HG02623 (cell line): ENCODE data around the gene PSEN1.

Experiments used
- ATAC-seq: cut with Tn5 transposase; IDR thresholded peaks from one replicate; pipeline ENCODE4 v1.9.1; 2021; ENCODE audit warnings: moderate library complexity; ENCODE audit not compliant: unreplicated experiment

PSEN1 gene

DNA sequence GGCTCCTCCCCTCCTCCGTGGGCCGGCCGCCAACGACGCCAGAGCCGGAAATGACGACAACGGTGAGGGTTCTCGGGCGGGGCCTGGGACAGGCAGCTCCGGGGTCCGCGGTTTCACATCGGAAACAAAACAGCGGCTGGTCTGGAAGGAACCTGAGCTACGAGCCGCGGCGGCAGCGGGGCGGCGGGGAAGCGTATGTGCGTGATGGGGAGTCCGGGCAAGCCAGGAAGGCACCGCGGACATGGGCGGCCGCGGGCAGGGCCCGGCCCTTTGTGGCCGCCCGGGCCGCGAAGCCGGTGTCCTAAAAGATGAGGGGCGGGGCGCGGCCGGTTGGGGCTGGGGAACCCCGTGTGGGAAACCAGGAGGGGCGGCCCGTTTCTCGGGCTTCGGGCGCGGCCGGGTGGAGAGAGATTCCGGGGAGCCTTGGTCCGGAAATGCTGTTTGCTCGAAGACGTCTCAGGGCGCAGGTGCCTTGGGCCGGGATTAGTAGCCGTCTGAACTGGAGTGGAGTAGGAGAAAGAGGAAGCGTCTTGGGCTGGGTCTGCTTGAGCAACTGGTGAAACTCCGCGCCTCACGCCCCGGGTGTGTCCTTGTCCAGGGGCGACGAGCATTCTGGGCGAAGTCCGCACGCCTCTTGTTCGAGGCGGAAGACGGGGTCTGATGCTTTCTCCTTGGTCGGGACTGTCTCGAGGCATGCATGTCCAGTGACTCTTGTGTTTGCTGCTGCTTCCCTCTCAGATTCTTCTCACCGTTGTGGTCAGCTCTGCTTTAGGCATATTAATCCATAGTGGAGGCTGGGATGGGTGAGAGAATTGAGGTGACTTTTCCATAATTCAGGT is at the start of gene PSEN1:
Gene PSEN1, plus strand, starts transcription at position 121 of the 839 bp plus-strand sequence. CDS start 11,513 bp downstream, outside the sequence.
- ATAC-seq = peak; percentile 87

DNA sequence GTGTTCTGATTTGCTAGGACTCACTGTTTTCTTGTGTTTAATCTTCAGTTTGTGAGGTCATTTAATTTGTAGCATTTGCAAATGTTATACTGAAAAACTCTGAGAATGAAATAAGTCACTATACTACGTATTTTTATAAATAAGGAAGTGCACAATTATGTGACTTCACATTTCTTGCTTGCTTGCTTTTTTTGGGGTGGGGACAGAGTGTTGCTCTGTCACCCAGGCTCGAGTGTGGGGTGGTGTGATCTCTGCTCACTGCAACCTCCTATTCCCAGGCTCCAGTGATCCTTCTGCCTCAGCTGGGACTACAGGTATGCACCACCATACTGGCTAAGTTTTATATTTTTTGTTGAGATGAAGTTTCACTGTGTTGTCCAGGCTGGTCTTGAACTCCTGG is 45.3 kb upstream of the PSEN1 start:
- ATAC-seq = no peak

- ATAC-seq = no peak
Observed at GRCh38 chr14:73097421-73097820, 38.9 kb upstream of the PSEN1 start.

GRCh38 chr14:73100334-73100733 is 36.0 kb upstream of the PSEN1 start:
- no peak for ATAC-seq

DNA sequence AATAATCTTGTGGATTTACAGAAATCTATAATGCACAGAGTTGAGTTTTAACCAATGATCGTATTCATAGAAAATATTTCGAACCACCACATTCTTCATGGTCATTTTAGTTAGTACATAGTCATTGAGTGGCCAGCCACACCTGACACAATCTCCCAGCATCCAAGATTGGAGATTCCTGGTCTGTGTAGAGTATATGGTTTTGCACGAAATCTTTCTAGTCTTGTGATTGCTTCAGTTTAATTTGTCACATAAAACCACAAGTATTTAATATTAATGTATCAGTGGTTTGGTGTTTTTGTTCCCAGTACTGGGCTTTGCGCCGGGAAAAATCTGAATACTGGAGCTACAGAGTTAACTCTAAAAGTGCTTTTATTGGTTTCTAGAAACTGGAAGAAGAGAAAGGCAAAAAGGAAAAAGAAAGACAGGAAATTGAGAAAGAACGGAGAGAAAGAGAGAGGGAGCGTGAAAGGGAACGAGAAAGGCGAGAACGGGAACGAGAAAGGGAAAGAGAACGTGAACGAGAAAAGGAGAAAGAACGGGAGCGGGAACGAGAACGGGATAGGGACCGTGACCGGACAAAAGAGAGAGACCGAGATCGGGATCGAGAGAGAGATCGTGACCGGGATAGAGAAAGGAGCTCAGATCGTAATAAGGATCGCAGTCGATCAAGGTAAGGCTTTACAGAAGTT is 33.4 kb upstream of the PSEN1 start:
- no peak for ATAC-seq

GRCh38 chr14:73105050-73105449 is 31.3 kb upstream of the PSEN1 start:
- no peak for ATAC-seq

DNA sequence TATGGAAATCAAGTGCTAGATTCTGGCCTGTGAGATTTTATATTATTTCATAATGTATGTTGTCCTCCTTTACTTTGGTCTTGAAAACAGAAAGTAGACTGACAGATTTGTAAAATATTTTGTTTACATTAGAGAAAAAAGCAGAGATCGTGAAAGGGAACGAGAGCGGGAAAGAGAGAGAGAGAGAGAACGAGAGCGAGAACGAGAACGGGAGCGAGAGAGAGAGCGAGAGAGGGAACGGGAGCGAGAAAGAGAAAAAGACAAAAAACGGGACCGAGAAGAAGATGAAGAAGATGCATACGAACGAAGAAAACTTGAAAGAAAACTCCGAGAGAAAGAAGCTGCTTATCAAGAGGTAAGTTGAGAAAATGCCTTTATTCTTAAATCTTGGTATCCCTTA is 30.6 kb upstream of the PSEN1 start:
- no peak for ATAC-seq

GRCh38 chr14:73116079-73116665 is 20.1 kb upstream of the PSEN1 start:
- no peak for ATAC-seq

DNA sequence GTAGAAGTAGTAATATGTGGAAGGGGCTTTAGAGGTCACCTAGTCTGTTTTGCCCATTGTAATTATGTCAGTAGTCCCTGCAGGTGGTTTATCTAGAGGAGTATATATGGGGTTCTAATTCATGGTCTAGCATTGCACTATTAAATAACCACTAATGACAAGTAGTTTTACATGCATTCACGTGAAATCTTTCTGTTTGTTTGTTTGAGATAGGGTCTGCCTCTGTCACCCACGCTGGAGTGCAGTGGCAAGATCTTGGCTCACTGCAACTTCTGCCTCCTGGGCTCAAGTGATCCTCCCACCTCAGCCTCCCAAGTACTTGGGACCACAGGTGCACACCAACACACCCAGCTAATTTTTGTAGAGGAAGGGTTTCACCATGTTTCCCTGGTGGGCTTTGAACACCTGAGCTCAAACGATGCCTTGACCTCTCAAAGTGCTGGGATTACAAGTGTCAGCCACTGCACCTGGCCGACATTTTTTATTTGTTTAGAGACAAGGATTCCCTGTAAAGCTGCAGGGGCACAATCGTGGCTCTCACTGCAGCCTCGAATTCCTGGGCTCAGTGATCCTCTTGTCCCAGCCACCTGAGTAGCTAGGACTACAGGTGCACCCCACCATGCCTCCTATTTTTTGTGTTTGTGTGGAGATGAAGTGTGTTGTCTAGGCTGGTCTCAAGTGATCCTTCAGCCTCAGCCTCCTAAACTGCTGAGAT is 12.0 kb upstream of the PSEN1 start:
- ATAC-seq = no peak

GRCh38 chr14:73125169-73125588 is 11.1 kb upstream of the PSEN1 start:
- ATAC-seq = no peak

GRCh38 chr14:73125746-73126145 is 10.6 kb upstream of the PSEN1 start:
- ATAC-seq = no peak

DNA sequence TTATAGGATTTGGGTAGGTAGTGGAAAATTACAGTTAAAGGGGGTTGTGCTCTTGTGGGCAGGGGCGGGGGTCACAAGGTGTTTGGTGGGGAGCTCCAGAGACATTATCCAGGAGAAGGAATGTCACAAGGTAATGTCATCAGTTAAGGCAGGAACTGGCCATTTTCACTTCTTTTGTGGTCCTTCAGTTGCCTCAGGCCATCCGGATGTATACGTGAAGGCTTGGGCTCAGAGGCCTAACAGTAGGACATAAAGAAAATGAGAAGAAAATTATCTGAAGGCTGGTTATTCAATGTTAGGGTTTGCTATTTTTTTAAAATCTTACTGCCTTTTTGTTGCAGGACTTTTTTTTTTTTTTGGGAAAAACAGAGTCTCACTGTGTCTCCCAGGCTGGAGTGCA is 2.5 kb upstream of the PSEN1 start:
- no peak for ATAC-seq

- ATAC-seq = no peak
Observed at GRCh38 chr14:73136085-73136386, 271 bp upstream of the PSEN1 start.

- no peak for ATAC-seq
Observed at GRCh38 chr14:73140811-73141323, 4.6 kb downstream of the PSEN1 start.

GRCh38 chr14:73142216-73142615 is 5.9 kb downstream of the PSEN1 start:
- no peak for ATAC-seq

DNA sequence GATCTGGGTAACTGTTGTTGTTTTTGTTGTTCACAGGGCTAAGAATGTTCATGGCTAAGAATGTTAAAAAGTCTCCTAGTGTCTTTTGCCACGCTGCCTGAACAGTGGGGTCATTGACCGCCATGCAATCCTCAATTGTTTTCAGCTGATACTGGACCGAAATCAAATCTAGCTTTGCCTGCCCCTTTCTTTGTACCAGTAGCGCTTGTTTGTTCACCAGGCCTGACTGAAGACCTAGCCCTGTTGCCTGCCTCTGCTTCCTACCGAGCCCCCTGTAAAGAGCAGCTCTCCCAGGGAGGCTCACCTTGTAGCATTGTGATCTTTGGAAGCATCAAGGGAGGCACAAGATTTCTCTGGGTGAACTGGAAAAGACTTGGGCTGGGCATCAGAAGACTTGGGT is 6.7 kb downstream of the PSEN1 start:
- ATAC-seq = no peak

DNA sequence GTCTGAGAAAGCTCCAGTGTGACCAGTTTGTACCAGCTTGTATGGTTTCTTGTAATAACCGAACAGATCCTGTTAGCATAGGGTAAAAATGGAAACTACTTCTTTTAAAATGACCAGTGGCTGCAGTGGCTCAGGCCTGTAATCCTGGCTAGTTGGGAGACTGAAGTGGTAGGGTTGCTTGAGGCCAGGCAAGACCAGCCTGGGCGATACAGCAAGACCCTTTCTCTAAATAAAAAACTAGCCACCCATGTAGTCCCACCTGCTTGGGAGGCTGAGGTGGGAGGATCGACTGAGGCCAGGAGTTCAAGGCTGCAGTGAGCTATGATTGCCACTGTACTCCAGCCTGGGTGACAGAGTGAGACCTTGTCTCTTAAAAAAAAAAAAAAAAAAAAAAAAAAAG is 7.3 kb downstream of the PSEN1 start:
- no peak for ATAC-seq

DNA sequence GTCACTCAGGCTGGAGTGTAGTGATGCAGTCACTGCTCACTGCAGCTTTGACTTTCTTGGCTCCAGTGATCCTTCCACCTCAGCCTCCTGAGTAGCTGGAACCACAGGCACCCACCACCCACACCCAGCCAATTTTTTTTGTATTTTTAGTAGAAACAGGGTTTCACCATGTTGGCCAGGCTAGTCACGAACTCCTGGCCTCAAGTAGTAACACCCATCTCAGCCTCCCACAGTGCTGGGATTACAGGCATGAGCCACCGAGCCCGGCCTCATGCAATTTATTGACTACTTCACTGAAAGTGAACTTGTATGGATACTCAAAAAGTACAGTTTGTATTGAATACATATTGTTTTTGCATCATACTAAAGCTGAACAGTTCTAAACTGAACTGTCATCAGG is 9.1 kb downstream of the PSEN1 start:
- no peak for ATAC-seq

GRCh38 chr14:73146111-73146510 is 9.8 kb downstream of the PSEN1 start:
- ATAC-seq = no peak

- no peak for ATAC-seq
Observed at GRCh38 chr14:73149753-73150152, 13.4 kb downstream of the PSEN1 start.

- ATAC-seq = no peak
Observed at GRCh38 chr14:73153272-73153671, 17.0 kb downstream of the PSEN1 start.
